NCI-H748 (cell line): ENCODE data around the gene SLC7A9.
"Not testable (repeated sequence)": the region's sequence is repeated elsewhere in the genome, so short reads cannot be mapped to it uniquely, and the experiment has no call there.

Source experiments
- DNase-seq: peaks from one replicate; lab custom pipeline; 2025; ENCODE audit not compliant: unreplicated experiment; lab: John Stamatoyannopoulos, UW

Gene SLC7A9

DNA sequence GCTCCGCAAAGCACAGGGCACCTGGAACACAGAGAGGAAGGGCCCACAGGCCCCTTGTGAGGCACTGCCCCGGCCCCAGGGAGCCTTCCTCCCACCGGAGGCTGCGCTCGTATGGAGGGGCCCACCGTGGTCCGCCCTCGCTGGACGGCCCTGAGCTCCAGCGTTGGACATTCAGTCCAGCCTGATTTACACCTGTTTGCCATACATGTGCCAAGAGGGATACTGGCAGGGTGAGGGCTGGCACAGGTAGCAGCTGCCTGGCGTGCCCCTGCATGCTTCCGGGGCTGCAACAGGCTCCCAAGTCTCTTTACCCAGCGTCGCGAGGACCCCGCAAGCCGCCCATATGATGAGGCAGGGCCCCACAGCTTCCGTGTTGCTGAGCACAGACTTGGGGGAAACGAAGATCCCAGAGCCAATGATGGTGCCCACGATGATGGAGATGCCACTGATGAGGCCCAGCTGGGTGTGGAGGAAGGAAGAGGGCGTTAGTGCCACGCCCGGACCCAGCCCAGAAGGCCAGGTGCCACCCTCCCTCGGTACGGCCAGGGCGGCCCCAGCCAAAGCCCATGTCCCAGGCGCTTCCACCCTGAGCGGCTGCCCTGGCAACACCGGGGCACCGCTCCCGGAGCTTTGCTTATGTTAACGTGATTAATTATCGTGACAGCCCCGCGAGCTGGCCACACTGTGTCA lies 5.1 kb downstream of the SLC7A9 start:
- DNase-seq: no peak

DNA sequence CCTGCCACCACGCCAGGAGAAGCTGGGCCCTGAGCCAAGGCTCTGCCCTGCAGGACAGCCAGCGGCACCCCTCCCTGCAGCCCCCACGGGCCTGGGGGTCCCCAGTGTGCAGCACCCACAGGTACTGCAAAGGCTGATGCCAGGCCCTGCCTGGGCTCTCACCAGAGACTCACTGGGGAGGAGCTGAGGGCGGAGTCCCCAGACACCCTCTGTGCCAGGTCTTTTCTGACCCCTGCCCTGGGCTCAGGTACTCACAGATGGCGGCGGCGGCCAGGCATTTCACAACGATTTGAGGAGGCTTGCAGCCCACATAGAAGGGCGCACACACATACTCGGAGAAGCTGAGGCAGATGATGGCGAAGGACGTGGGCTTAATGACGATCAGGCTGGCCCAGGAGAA lies 5.7 kb downstream of the SLC7A9 start:
- no peak for DNase-seq

DNA sequence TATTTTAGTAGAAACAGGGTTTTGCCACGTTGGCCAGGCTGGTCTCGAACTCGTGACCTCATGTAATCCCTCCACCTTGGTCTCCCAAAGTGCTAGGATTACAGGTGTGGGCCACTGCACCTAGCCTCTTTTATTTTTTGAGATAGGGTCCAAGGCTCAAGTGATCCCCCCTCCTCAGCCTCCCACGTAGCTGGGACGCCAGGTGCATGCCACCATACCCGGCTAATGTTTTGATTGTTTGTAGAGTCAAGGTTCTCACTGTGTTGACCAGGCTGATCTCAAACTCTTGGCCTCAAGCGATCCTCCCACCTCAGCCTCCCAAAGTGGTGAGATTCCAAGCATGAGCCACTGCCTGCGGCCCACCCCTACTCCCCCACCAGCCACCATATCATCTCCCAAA lies 6.3 kb downstream of the SLC7A9 start:
- DNase-seq: no peak

DNA sequence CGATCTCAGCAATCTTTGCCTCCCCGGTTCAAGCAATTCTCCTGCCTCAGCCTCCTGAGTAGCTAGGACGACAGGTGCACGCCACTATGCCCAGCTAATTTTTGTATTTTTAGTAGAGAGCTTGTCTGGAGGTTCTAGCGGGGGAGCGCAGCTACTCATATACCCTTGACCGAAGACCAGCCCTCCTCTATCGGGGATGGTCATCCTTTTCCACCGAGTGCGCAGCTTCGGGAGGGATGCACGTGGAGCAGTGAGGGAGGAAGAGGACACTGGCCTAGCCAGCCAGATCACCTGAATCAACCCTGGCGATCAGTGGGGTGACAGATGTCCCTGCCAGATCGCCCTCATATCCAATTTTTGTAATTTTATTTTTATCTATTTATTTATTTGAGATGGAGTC lies 6.8 kb downstream of the SLC7A9 start:
- no peak for DNase-seq

DNA sequence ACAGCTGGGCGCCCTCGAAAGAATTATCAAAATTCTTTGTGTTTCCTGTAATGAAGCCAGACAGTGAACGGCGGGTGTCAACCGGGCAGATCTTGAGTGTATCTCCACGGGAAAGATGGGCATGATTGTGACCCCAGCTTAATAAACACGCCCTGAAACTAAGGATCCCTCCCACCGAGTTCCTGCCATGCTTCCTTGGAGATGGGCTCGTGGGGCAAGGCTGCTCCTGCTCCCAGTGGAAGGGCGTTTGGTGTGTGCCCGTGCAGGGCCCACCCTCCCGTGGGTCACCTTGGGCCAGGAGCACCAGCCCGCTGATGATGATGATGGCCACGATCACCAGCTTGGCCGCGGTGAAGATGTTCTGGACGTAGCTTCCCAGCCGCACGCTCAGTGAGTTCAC lies 7.4 kb downstream of the SLC7A9 start:
- DNase-seq: no peak

DNA sequence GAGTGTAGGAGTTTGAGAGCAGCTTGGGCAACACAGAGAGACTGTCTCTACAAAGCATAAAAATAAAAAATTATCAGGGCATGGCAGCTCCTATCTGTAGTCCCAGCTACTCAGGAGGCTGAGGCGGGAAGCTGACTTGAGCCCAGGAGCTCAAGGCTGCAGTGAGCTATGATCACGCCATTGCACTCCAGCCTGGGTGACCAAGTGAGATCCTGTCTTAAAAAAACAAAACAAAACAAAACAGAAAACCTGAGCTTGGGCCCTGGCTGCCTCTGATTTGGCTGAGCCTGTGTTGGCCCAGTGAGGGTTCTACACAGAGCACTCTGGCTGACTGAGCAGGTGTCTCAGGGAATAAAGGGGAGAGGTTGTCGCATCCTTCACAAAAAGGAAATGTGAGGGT lies 8.0 kb downstream of the SLC7A9 start:
- no peak for DNase-seq

DNA sequence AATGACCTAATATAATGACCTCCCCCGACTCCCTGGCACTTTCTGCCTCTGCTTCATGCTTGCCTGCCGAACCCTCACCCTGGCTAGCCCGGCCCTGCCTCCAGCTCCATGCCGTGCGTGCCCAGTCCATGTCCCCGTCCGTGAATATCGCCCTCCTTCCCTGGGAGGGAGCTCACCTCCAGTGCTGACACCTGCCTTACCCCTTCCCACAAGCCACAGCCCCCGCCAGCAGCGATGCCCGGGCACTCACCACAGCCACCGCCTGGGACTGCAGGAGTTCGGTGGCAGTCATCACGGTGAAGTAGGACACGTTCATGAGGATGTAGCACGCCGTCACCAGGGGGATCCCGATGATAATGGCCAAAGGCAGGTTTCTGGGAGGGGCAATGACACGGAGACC lies 10.0 kb downstream of the SLC7A9 start:
- DNase-seq: no peak

DNA sequence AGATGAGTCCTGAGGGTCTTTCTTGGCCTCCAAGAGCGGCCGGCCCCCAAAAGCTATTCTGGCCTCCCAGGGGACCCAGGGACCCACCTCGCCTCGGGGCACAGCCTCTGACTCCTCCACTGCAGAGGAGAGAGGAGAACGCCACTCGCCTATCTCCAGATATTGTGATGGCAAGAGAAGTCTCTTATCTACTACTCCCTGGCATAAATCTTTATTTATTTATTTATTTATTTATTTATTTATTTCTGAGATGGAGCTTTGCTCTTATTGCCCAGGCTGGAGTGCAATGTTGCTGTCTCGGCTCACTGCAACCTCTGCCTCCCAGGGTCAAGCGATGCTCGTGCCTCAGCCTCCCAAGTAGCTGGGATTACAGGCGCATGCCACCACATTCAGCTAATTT lies 11.0 kb downstream of the SLC7A9 start:
- no peak for DNase-seq

DNA sequence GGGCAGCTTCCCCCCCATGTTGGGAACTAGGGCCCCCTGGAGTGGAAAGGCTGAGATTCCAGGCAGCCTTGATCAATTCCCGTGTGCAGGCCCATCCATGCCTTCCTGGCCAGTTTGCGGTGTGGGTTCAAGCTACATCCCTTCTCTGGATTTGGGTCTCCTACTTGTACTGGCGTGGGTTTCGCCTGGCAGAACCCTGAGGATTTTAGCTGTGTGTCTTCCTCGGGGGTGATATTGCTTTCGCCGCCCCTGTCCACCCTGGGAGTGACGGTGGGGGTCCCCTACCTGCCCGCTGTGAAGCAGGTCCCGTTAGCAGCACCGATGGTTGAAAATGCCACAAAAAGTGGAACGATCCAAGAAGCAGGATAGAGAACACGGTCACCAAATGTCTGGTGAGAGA lies 11.4 kb downstream of the SLC7A9 start:
- DNase-seq: no peak

DNA sequence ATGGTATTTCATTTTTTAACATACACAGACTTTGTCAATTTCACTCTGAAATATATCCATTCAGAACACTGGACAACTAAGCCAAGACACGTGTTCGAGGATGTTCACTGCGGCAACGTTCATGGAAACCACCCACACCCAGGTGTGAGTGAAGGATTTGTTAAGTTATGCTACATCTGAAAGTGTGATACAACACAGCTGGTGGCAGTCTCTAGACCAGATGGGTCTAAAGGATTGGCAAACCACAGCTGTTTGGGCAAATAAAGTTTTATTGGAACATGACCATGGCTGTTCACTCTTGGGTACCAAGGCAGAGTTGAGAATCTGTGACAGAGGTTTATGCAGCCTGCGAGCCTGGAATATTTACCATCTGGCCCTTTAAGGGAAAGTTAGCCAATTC lies 12.0 kb downstream of the SLC7A9 start:
- no peak for DNase-seq

DNA sequence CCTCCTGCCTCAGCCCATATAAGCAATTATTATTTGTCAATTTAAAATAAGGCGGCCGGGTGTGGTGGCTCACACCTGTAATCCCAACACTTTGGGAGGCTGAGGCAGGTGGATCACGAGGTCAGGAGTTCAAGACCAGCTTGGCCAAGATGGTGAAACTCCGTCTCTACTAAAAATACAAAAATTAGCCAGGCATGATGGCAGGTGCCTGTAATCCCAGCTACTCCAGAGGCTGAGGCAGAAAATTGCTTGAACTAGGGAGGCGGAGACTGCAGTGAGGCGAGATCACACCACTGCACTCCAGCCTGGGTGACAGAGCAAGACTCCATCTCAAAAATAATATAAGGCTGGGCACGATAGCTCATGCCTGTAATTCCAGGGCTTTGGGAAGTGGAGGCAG lies 12.7 kb downstream of the SLC7A9 start:
- not testable (repeated sequence) for DNase-seq

DNA sequence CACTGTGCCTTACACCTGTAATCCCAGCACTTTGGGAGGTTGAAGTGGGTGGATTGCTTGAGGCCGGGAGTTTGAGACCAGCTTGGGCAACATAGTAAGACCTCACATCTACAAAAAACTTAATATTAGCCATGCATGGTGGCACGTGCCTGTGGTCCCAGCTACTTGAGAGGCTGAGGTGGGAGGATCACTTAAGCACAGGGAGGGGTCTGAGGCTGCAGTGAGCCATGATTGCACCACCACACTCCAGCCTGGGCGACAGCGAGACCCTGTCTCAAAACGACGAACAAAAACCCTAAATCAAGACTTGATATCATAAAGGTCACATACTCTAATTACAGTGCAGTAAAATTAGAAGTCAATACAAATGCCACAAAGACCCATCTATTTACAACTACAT lies 17.4 kb downstream of the SLC7A9 start:
- DNase-seq: no peak

DNA sequence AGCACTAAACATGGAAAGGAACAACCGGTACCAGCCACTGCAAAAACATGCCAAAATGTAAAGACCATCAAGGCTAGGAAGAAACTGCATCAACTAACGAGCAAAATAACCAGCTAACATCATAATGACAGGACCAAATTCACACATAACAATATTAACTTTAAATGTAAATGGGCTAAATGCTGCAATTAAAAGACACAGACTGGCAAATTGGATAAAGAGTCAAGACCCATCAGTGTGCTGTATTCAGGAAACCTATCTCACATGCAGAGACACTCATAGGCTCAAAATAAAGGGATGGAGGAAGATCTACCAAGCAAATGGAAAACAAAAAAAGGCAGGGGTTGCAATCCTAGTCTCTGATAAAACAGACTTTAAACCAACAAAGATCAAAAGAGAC lies 21.5 kb downstream of the SLC7A9 start:
- DNase-seq: not testable (repeated sequence)

DNA sequence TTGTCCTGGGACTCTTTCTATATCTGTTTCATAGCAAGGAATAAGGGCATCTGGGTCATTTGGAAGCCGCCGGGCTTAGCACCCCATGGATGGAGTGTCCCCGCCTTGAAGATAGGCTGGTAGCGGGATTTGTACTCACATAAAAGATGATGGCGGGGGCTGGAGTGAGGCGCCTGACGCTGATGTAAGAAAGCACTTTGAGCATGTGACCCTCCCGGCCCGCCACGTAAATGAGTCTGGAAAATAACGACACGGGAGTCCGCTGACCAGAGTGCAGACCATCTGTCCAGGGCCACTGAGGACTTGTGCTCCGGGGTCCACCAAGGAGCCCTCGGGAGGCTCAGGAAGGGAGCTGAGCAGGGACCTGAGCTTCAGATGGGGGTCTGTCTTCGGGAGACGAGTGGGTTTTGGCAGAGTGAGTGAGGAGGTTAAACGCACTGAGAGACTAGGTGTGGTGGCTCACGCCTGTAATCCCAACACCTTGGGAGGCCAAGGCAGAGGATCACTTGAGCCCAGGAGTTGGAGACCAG lies 25.8 kb downstream of the SLC7A9 start:
- DNase-seq: no peak

DNA sequence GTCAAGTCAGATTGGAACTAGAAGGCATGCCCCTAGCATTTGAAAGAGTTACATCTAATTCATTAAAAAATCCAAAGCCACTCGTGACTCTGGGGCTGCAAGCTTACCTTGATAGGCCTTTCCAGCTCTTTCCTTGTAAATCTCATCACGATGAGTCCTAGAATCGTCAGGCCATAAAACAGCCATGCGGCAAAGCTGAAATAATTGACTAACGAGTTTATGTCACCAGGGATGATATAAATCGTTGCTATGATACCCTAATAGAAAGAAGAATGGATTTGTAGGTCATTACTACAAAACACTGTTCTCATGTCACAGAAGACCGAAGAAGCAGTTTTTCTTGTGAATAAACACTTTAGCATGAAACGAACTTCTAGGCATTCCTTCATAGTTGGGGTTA lies 27.5 kb downstream of the SLC7A9 start:
- DNase-seq: no peak

DNA sequence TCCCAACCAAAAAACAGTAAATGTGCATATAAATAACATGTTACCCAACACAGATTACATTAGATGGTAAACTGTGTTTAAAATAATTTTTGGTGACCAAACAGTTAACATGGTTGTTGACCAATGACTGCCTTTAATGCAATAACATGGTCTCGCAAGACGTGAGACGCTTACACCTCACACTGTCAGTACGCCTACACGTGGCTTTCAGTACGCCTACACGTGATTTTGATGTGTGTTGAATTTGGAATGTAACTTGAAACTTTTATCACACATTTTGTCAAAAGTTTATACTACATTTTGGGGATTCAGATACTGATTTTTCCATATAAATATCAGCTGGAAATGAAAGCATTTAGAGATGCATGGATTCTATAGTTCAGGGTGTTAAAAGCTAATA lies 32.0 kb downstream of the SLC7A9 start:
- no peak for DNase-seq

DNA sequence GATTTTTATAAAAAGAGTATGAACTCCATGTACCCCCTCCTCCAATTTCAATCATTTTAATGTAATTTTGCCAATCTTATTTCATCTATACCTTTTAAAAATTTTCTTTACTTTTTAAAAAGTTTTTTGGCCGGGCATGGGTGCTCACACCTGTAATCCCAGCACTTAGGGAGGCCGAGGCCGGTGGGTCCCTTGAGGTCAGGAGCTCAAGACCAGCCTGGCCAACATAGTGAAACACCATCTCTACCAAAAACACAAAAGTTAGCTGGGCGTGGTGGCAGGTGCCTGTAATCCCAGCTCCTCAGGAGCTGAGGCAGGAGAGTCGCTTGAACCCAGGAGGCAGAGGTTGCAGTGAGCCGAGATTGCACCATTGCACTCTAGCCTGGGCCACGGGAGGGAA lies 36.2 kb downstream of the SLC7A9 start:
- not testable (repeated sequence) for DNase-seq

DNA sequence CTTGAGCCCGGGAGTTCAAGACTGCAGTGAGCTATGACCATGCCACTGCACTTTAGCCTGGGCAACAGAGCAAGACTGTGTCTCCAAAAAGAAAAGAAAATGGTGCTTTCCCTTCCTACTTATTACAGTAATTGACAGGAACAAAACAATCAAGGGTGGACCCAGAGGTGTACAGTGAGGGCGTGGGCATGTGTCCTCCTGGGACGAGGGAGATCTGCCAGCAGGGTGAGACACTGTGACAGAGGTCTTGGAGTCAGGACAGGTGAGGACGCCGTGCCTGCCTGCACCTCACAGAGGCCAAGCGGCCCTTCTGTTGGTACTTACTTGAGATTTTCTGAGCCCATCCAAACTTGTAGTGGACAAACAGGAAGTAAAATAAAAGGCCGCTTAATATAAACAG lies 36.7 kb downstream of the SLC7A9 start:
- DNase-seq: not testable (repeated sequence)

DNA sequence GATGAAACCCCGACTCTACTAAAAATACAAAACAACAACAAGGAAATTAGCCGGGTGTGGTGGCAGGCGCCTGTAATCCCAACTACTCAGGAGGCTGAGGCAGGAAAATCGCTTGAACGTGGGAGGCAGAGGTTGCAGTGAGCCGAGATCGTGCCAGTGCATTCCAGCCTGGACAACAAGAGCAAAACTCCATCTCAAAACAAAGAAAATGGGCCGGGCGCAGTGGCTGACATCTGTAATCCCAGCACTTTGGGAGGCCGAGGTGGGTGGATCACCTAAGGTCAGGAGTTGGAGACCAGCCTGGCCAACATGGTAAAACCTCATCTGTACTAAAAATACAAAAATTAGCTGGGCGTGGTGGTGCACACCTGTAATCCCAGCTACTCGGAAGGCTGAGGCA lies 37.5 kb downstream of the SLC7A9 start:
- not testable (repeated sequence) for DNase-seq

DNA sequence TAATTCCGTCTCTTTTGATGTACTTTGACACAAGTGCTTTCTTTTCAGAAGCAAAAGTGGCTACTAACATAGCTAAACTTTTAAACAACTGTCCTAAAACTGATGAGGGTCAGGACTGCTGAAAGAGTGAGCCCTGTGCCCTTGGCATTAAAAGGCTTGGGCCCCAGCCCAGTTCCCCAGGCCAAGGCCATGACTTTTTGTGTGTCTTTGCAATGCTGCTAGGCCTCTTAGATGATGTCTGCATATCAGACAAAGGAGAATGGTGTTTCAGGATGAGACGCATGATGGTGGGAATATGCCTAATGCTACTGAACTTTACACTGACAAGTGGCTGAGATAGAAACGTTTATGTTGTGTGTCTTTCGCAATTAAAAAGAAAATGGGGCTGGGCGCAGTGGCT lies 38.0 kb downstream of the SLC7A9 start:
- no peak for DNase-seq

DNA sequence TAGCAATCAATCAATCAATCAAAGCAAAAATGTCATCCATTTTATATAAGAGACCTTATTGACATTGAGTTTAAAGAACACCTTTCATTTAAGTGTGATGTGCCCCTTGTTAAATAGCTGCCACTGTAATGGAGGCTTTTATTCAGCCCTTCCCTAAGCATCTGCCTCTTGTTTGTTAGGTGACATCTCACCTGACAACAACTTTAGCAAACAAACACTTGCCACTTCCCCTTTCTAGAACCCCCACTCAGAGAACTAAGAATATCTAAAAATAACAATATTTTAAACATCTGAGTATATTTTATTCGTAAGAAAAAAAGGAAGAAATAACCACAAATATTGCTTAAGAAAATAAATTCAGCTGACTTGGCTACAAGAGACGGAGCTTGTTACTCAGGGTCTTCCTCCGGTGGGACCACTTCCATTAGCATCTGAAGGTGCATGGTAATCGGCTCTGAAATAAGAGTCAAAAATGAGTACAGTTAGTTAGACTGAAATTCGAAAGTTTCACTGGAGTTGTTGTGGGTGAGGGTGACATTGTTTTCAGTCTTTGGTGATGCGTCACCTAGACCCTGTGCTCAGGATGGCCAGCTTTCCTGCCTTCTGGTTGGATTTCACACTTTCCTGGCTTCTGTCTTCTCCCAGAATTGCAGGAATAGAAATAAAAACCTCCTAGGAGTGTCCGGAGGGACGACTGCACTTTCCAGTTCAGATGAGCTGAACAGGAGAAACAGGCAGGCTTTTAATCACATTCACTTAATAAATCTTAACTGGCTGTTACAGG lies 39.1 kb downstream of the SLC7A9 start:
- DNase-seq: no peak

DNA sequence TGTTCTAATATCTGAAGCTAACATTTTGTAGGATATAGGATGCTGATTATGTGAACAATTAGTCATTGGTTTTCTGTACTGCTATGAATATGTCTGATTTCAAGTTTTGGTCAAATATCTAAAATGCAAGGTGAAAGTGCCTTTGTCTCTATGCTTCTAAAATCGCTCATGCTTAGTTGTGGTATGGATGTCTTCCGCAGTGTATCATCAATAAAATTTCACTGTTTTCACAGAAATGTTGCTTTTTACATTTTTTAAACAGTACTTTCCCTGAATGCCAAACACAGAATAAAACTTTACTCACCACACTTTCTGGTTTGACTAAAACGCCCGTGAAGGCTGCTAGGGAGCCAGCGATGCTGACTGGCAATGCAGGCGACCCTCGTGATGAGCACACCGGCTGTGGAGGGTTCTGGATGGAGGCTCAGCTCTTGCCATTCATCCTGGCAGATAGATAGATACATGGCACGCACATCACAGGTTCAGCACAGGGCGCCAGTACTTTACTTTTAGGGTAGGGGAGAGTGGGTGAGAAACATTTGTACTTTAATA lies 40.1 kb downstream of the SLC7A9 start:
- no peak for DNase-seq
